T-helper 1 cell (primary cell): ENCODE data around the gene NPHS1.
"Not testable (repeated sequence)": the region's sequence is repeated elsewhere in the genome, so short reads cannot be mapped to it uniquely, and the experiment has no call there.

Source experiments
- DNase-seq, 5 donors: peaks; one replicate each; pipeline ENCODE4 v3.0.0-alpha.2; 2012 to 2020

The NPHS1 gene

DNA sequence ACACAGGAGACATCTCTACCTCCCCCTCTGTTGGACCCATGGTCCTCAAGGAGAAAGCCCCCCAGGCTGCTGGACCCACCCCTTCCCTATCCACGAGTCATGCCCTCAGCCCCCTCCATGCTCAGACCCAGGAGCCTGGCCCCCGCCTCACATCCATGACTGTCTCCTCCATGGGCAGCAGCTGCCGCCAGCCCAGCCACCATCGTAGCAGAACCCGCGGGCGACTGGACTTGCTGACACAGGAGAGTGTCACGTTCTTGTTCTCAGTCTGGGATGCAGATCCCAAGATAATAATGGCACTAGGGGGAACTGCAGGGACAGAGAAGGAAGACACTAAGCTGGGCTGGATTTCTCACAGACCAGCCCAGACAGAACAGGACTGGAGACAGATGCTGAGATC lies 3.8 kb downstream of the NPHS1 start:
- no peak for DNase-seq

DNA sequence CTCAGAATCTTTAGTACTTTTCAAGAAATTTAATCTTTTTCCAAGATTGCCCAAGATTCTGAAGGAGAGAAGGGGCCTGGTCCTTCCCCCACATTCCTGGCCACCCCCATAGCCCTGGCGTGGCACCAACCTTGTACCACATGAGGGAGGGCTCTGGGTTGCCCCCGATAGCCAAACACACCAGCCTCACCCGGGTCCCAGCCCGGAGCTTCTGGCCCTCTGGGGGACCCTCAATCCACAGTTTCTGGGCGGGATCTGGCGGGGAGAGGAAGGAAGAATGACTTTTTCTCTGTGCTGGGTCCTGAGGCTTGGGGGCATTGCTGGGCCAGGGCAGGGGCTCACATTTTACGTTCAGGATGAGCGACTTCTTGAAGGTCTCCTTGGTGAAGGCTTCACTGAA lies 4.4 kb downstream of the NPHS1 start:
- no peak for DNase-seq

- no peak for DNase-seq
Measured at GRCh38 chr19:35846038-35846668, 6.2 kb downstream of the NPHS1 start.

- no peak for DNase-seq
Measured at GRCh38 chr19:35845215-35846037, 6.9 kb downstream of the NPHS1 start.

- DNase-seq, result no peak
Measured at GRCh38 chr19:35844482-35845214, 7.7 kb downstream of the NPHS1 start.

DNA sequence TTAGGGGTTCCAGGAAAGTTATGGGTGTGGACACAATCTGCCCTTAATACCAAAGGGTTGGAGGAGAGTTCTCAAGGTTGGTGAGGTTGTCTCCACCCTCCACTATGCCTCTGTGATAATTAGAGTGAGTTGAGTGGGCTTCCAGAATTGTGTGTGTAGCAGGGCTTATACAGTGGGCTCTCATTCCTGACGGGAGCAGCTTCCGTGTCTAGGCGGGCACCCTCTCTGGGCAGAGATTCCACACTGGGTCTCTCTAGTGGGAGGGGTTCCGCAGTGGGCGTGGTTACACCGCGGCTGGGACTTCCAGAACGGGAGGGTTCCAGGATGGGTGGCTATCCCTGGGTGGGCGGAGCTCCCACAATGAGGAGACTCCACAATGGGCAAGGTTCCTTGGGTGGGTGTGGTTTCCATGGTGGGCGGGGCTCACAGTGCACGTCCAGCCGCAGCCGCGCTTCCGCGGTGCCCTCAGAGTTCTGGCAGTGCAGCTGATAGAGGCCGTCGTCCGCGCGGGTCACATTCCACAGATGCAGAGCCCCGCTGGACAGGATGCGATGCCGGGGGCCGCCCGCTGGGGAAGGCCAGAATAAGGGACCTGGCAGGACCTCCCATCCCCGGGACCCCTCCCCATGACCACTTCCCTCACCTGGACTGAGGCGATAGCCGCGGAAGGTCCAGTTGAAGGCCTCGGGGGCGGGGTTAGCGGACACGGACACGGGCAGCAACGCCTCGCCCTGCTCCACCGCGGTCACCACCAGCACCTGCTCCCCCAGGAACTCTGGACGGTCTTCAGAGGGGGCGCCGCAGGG lies 8.4 kb downstream of the NPHS1 start:
- DNase-seq, result no peak

DNA sequence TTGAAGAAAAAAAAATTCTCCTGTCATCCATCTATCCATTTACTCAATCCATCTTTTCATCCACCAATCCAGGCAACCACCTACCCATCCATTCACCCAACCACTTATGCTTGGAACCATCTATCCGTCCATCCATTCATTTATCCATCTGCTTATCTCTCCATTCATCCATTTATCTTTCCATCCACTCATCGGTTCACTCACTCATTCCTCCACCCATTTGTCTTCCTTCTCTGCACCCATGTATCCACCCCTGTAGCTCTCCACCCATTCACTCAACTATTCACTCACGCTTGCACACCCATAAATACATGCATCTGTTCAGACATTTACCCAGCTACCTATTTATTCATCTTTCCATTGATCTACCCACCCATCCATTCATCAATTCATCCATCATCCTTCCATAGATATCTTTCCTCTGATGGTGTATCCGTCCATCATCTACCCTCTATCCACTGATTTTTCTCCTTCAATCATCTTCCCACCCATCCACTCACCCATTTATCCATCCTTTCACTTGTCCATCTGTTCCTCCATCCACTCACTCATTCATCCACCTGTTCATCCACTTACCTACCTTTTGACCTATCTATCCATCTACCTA lies 9.5 kb downstream of the NPHS1 start:
- DNase-seq, result no peak

DNA sequence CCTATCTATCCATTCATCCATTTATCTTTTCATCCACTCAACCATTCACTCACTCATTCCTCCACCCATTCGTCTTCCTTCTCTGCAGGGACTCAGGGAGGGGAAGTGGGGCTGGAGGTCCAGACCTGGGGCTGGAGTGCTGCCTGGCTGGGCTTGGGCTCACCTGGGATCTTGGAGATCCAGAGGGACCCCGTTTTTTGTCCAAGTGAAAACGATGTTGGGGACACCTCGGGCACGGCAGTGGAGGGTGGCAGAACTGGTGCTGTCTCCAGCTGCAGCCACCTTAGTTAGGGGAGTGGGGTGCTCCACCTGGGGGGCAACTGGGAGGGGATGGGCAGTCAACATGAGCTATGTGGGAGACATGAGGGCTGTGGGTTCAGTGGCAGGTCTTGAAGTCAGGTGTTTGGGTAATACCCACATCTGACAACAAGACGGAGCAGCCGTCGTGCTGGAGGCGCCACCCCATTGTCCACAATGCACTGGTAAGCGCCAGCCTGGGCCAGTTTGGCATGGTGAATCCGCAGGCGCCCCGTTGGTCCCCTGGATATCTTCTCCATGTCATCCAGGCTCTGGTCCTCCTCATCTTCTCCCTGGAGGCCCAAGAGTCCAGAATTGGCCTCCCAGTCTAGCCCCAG lies 10.2 kb downstream of the NPHS1 start:
- no peak for DNase-seq

DNA sequence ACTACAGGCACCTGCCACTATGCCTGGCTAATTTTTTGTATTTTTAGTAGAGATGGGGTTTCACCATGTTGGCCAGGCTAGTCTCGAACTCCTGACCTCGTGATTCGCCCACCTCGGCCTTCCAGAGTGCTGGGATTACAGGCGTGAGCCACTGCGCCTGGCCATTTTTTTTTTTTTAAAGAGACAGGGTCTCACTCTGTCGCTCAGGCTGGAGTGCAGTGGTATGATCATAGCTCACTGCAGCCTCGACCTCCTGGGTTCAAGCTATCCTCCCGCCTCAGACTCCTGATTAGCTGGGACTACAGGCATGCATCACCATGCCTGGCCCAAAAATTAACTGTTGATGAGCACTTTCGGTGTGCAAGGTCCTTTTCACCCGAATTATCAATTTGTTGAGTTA lies 16.2 kb downstream of the NPHS1 start:
- not testable (repeated sequence) for DNase-seq

DNA sequence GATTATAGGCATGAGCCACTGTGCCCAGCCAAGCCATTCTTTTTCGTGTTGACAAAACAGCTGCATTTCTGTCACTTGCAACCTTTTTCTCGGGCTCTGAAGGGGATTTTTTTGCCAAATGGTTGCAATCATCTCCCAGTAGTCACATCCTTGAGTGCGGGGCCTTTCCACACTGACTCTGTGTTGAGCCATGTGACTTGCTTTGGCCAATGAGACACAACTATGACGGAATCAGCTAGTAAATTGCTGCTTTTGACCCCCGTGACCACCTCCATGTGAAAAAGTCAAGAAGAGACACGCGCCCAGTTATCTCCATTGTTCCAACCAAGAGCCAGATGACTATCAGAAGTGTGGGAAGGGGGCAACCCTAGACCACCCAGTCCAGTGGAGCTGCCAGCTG lies 18.3 kb downstream of the NPHS1 start:
- no peak for DNase-seq

- DNase-seq, result no peak
Measured at GRCh38 chr19:35832054-35832453, 20.2 kb downstream of the NPHS1 start.

DNA sequence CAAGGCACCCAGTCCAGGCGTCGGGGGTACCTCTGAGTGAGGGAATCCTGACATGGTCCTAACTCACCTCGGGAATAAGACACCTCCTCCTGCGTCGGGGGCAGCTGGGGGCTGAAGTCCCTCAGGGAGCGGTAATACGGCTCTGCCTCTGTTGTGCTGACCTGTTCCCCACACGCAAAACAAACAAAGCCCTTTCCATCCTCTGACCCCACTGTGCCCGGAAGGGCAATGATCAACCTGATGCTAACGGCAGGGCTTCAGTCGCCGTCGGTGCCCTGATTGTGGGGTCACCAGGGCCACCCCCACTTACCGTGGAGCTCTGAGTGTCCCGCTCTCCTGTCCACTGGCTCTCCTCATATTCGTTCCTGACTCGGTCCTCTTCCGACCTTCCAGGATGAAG lies 21.3 kb downstream of the NPHS1 start:
- DNase-seq, result no peak

GRCh38 chr19:35828692-35829301 lies 23.5 kb downstream of the NPHS1 start:
- peak in 2 of 5 donors; percentile 27 to 47 for DNase-seq

DNA sequence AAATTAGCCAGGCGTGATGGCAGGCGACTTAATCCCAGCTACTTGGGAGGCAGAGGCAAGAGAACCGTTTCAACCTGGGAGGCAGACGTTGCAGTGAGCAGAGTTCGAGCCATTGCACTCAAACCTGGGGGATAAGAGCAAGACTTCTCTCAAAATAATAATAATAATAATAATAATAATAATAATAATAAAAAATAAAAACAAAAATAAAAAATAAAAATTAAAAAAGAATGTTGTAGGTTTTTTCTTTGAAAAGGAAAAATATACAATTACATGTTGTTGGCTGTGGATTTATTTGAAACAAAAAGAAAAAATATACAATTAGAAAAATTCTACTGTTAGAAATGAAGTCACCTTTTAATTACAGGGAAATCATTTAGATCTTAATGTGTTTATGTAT lies 28.2 kb downstream of the NPHS1 start:
- DNase-seq, result no peak

DNA sequence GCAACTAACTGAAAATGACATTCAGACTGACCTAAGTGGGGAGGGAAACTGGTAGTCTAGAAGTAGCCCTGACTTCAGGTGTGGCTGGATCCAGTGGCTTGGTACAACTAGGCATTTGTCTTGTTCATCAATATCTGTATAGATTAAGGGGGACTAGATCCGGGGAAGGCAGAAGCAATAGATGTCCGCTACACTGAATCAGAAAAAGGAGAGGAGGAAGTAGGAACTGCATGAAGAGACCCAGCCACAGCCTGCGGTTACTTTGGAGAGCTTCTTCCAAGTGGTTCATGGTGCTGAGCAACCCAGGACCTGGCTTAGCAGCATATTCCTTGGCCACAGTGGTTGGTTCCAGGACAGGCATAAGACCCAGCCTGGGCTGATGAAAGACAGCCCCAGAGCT lies 29.7 kb downstream of the NPHS1 start:
- no peak for DNase-seq

GRCh38 chr19:35818445-35818844 lies 33.9 kb downstream of the NPHS1 start:
- DNase-seq, result no peak

- DNase-seq, result no peak
Measured at GRCh38 chr19:35816846-35817245, 35.5 kb downstream of the NPHS1 start.

DNA sequence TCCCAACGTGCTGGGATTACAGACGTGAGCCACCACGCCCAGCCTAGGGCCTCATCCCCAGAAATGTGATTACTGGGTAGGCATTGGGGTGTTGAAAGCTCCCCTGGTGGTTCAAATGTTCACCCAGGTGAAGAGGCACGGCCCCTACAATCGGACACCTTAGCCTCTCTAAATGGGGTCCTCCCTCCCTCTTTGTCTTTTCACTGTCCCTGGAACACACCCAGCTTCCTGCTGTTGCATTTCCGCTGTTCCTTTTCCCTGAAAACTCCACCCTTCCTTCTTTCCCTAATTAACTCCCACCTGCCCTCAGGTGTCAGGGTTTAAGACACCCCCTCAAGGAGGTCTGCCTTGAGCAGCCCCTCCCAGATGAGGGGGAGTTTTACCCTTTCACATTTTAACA lies 36.0 kb downstream of the NPHS1 start:
- DNase-seq, result no peak

GRCh38 chr19:35813043-35813890 lies 39.0 kb downstream of the NPHS1 start:
- DNase-seq, result no peak

DNA sequence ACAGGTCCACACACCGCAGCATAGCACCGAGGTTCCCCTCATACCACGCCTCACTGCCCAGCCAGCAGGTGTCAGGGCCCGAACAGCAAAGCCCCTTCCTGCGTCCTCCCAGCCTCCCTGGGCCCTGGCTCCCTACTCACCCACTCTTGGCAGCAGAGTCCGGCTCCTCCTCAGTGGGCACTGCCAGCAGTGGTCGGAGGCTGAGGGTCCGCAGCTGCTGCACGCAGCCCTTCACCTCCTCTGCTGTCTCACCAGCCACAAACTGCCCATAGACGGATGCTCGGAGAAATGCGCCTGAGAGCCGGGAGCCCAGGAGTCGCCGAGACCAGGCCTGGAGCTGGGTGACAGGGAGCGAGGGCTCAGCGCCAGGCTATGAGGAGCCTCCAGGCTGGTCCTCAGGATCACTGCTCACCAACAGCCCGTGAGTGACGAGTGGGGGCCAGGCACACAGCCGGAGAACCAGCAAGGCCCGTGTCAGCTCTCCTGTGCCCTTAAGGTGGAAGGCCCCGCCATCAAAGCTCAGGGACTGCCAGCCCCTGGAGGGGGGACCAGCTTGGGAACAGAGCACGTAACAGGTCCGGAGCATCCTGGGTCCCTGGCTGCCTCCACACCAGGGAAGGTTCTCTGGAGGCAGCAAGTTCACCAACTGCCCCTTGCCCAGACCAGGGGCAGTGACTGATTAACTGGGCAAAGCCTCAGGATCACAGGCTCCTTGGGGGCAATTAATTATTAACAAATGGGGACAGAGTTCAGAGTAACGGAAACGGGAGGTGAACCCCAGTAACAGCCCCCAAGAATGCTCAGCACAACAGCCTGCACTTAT lies 39.9 kb downstream of the NPHS1 start, which contains the start of gene PRODH2:
PRODH2 (minus strand) TSS at position 626 of the 823 bp plus-strand sequence; CDS start at position 586, 40 bp downstream.
- no peak for DNase-seq
